Stimulated activated CD4-positive, alpha-beta T cell treated with anti-CD3 and anti-CD28 coated beads, TNF-alpha, amount 100 ng/mL, for 48 hours (primary cell): Measurements from ENCODE around the gene WBP1L.
"Not testable (repeated sequence)": the region's sequence is repeated elsewhere in the genome, so short reads cannot be mapped to it uniquely, and the experiment has no call there.

ENCODE experiments used
- DNase-seq, 3 donors: peaks; one replicate each; pipeline ENCODE4 v3.0.0-alpha.2; 2020; ENCODE audit warnings: low read depth in 3 of 3

Gene WBP1L

DNA sequence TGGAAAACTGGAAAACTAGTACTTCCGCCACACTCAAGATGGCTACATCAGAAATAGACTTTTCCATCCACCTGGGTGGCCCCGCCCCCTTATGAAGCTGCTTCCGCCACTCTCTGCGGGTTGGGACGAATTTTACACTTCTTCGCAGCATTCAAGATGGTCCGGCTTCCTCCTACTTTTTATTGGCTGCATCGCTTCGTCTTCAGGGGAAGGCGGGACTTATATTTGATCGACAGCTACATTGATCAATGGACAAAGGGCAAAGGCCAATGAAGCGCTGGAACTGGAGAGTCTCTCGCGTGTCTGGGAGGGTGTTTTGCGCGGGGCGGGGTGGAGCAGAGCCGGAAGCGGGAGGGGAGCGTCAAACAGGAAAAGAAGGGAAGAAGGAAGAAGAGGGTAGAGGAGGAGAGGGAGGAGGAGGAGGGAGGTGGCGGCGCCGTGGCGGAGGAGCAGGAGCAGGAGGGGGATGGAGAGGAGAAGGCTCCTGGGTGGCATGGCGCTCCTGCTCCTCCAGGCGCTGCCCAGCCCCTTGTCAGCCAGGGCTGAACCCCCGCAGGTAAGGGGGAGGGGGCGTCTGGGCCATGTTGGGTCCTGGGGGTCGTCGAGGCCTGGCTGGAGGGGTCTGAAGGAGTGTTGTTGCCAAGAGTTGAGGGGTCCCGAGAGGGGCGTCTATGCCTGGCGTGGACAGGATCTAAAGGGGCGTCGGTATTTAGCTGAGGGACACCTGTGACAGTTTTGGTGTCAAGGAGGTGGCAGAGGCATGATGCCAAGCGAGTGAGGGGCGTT lies at the start of gene WBP1L:
Gene WBP1L (plus strand): TSS at position 361 of the 786 bp plus-strand sequence. CDS start 106 bp downstream, at position 467.
- DNase-seq: peak; percentile 88 to 93 (median 91)

DNA sequence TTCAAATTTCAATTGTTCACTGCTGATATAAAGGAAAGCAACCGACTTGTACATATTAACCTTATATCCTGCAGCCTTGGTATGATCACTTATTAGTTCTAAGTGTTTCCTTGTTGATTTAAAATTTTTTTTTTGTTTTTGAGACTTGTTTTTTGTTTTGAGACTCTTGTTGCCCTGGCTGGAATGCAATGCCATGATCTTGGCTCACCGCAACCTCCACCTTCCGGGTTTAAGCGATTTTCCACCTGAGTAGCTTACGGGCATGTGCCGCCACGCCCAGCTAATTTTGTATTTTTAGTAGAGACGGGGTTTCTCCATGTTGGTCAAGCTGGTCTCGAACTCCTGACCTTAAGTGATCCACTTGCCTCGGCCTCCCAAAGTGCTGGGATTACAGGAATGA lies 48.3 kb upstream of the WBP1L start:
- DNase-seq: not testable (repeated sequence)

DNA sequence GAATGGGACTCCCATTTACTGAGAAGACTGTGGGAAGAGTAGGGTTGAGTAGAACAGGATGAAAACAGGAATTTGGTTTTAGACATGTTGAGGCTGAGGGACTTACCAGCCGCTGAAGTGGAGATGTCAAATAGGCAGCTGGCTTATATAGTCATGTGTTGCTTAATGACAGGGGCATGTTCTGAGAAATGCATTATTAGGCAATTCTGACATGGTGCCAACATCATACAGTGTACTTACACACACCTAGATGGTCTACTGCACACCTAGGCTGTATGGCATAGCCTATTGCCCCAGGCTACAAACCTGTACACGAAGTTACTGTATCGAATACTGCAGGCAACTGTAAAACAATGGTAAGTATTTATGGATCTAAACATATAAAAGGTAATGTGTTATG lies 47.0 kb upstream of the WBP1L start:
- DNase-seq: no peak

DNA sequence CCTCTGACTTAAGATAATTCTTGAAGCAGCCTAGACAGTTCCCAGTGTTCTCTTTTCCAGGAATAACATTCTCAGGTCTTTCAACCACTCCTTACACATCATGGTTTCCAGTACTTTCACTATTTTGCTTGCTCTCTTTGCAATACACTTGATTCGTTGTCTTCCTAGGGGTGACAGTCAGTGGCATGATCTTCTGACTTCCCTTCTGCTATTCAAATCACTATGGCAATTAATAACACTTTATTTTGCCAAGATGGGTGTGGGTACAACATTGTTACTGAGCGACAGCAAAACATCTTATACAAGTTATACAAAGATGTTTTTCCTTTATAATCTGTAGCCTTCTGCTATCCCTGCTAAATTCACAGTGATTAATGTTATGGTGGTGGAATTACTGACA lies 44.9 kb upstream of the WBP1L start:
- no peak for DNase-seq

DNA sequence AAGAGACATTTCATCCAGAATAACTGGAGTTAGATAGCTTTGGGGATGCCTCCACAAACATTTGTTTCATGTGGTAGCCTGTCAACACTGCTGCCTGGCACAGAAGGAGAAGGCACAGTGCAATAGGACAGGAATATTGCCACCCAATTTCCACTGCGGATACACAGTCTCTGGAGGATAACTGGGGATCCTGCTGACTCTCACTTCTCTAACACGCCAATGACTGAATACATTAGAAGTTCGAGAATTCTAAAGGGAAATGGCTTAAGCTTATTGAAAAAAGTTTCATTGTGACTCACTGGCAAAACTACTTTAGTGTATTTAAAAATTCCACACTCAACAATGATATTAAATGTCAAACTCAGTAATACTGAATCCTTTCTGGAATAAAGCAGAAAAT lies 42.5 kb upstream of the WBP1L start:
- no peak for DNase-seq

DNA sequence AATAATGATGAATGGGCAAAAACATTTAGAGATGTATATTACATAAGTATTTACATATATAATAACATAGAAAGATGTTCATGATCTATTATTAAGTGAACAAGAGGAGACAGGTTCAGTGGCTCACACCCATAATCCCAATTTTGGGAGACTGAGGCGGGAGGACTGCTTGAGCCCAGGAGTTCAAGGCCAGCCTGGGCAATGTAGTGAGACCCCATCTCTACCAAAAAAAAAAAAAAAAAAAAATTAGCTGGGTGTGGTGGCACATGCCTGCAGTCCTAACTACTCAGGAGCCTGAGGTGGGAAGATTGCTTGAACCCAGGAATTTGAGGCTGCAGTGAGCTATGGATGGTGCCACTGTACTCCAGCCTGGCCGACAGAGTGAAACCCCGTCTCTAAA lies 42.0 kb upstream of the WBP1L start:
- DNase-seq: no peak

DNA sequence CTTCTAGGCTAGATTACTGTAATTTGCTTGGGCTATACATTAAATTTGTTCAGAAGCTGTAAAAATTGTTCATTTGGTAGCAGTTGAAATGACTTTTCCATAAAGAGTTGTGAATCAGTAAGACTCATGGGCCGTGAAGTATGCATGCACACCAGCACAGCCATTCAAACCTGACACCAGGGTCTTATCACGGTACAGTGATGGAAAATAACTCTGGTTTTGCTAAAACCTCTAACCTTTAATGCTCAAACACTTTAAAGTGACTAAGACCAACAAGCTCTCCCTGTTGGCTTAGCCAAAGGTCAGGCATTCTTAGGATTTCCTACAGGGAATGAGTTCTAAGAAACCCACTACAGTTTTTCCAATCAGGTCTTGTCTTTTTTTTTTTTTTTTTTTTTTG lies 41.0 kb upstream of the WBP1L start:
- DNase-seq: no peak

DNA sequence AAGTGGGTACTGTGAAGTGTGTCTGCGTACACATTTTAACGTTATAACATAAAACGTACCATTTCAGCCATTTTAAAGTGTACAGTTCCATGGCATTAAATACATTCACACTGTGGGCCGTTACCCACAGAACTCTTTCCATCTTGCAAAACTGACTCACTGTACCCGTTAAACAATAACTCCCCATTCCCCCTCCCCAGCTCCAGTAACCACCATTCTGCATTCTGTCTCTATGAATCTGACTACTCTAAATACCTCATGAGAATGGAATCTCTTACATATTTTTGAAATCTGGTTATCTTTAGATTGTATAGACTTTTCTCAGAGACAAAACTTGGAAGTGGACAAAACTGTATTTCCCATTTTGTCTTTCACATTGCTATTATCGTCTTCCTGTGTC lies 38.8 kb upstream of the WBP1L start:
- DNase-seq: no peak

DNA sequence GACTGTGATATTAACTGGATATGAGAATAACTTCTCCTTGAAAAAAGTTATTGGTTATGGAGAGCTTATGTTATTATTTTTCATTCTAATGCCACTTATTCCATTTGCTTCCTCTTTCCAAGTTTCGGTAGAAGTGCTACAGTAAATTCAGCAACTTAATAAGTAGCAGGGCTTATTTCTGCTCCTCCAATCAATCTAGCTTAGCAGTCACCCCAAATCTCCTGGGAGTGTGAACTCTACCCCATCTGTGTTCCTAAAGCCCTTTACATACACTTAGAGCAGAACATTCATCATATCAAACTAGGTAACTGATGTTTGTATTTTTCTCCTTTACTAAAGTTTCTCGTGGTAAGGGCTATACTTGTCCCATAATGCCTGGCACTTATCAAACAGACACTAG lies 38.2 kb upstream of the WBP1L start:
- DNase-seq: no peak

DNA sequence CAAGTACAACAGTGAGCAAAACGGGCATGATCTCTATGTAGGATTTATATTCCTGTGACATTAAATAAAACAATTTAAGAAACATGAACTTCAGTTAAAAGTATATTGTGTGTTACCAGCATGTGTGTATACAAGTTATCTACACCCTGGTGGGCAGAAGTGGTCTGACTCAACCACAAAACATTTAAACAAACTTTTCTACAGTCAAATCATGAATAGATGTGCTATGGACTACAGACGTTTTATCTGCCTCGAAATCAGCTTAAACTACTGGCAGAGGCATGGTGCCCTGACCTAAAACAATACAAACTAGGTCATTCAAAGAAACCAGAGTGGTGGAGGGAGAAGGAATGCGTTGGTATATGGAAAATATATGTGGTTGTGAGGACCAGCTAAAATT lies 33.1 kb upstream of the WBP1L start:
- DNase-seq: no peak

DNA sequence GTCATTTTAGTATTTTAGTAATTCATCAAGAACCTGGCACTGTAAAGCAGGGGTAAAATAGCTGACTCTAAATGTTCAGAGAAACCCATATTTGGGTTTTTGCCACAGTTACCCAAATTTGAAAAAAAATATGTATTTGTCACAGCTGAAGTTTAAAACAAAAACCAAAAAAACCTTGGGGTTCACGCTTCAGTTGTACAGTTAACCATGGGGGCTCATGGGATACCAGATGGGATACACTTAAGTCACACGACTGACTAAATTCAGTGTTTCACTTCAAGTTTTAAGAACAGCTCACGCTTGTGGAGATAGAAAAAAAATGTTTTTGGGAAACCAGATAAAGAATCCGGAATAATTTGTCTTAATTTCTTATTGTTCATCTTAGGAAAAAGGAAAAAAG lies 31.7 kb upstream of the WBP1L start:
- DNase-seq: no peak

DNA sequence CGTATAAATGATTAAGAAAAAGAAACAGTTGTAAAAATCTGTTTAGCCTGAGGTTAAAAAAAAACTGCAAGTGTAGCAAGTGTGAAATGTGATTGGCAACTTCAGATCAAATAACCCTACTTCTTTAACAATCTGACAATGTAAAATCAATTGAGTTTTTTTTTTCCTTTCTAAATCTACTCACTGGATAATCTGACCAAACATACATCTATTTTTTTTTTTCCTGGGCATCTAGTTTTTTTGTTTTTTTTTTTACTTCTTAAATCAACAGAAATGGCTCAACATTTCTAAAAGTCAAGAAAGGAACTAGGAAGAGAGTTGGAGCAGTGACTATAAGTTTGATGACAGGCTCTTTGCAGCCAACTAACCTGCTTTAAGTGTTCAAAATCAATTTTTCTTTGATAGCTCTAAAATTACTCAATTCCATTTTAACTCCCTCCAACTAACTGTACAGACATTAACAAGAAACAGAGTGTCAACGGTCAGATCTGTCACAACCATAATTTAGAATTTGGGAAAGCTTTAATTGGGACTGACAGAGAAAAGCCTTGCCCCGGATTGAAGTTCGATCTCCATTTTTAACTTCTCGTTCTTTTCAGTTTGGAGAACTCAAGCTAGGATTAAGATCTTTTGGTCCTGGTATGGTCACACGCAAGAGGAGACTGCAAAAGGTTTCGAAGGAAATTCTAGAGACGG lies 30.8 kb upstream of the WBP1L start:
- DNase-seq: no peak

DNA sequence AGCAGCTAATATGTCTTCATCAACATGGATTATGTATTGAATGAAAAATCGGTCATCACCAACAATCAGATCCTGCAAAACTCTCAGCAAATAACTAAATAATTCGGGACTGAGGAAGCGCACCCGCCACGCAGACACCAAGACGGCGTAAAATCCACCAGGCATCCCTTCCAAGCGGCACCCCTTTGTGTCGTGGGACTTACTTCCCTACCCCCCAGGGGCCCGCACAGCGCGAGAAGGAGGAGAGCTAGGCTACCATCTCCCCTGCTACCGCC lies 30.3 kb upstream of the WBP1L start:
- no peak for DNase-seq

DNA sequence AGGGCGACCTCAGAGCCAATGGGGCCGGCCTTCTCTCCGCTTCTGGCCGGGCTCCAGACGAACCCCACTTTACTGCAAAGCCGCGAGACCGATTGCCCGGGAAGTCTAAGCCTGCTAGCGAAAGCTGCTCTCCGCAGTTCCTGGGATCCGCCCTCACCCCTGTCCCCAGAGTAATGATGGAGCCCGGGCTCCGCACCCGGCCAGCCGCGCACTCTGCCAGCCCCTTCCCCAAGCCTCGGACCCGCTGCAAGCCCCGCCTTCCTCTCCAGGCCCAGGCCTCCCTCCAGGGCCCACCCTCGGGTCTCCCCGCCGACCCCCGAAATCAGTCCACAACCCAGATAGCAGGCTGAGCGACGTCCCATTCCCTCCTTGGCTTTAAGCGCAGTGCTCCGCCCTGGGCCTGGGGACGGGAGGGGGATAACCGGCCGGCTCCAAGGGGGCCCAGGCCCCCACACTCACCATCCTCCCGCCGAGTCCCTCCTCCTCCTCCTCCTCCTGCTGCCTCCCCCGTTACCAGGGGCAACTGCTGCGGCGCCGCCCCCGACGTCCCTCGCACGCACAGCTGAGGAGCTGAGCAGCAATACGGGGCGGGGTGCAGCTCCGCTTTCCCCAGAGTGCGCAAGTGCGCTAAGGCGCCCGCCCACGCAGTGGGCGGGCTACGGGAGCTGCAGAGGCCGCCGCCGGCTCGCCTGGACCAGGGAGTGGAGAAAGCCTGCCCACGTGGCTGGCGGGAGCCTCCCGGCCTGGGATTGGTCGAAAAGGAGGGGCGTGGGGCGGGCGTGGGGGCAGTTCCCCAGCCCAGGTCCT lies 29.7 kb upstream of the WBP1L start, which contains the start of gene ARL3:
Gene ARL3 (minus strand): TSS at position 584 of the 807 bp plus-strand sequence. CDS start 122 bp downstream, at position 462.
- DNase-seq: peak; percentile 96 to 98 (median 97)

DNA sequence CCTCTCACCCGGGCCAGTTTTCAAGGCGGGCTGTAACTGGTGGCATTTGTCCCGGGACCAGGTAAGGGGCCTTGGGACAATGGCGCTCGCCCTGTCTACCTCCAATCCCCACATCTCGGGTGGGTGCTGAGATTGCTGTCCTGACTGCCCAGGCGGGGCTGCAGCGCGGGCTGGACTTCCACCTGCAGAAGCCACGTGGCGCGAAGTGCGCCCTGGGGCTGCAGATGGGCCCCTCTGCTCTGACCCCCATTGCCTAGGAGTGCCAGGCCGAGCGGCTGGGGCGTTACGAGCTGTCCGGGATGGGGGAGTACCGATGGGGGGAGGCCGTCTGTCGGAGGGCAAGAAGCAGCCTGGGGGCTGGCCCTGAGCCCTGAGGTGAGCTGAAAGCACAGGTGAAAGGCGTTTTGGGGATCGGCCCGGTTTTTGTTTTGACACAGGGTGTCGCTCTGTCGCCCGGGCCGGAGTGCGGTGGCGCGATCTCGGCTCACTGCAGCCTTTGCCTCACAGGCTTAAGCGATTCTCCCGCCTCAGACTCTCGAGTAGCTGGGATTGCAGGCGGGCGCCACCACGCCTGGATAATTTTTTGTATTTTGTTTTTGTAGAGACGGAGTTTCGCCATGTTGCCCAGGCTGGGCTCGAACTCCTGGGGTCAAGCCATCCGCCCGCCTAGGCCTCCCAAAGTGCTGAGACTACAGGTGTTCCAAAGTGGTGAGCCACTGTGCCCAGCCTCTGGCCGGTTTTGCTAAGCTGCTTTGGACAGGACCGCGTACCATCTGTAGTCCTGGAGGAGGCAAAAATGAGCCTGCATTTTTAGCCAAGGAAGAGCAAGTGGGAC lies 28.9 kb upstream of the WBP1L start, which contains the start of gene SFXN2:
Gene SFXN2 (plus strand): TSS at position 16 of the 835 bp plus-strand sequence. CDS start 12,001 bp downstream, outside the sequence.
- peak; percentile 18 to 42 (median 20) for DNase-seq

DNA sequence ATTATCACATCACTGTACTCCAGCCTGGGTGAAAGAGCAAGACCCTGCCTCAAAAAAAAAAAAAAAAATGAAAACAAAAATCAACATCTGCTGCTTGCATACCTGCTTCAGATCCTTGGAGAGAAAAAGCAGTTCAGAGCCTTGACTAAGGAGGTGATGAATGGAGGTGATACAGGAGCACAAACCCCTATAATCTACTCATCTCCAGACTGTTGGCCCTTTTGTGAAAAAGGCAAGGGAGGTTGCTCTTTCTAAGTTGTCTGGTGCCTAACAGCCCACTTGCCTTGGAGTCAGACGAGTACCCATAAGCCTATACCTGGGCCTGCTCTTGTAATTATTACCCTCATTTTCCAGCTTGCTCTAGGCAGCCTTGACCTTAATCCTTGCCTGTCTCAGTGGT lies 27.9 kb upstream of the WBP1L start:
- DNase-seq: no peak

DNA sequence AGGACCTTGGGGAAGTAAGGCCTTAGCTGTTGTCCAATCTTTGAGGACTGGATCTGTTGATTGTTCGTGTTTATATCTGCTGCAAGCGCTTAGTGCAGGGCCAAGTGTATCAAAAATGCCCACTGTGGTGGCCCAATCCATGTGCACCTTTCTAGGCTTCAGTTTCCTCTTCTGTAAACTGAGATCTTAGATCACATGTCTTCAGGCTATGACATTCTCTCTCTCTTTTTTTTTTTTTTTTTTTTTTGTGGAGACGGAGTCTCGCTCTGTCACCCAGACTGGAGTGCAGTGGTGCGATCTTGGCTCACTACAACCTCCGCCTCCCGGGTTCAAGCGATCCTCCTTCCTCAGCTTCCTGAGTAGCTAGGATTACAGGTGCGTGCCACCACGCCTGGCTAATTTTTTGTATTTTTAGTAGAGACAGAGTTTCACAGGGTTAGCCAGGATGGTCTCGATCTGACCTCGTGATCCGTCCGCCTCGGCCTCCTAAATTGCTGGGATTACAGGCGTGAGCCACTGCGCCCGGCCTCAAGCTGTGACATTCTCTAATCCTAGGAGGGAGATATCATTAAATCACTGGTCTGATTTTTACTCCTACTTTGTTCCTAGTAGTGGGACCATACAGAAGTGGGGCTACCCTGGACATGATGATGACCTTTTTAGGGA lies 26.7 kb upstream of the WBP1L start:
- not testable (repeated sequence) for DNase-seq

DNA sequence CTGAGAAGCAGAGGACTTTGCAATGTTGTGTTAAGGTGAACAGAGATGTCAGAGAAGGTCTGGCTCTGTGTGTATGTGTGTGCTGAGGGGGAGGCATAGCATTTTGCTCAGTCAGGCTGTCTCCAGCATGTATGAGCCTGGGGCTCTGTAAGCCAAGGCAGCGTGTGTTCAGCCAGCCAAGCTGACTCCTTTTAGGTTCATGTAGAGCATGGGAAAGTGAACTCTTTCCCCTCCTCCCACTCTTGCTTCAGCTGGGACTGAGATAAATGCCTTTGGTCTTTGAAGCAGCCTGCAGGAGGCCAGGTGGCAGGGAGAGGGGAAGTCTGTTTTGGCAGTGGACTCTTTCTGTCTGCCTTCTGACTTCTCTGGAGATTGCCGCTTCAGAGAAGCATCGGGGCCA lies 25.5 kb upstream of the WBP1L start:
- no peak for DNase-seq

DNA sequence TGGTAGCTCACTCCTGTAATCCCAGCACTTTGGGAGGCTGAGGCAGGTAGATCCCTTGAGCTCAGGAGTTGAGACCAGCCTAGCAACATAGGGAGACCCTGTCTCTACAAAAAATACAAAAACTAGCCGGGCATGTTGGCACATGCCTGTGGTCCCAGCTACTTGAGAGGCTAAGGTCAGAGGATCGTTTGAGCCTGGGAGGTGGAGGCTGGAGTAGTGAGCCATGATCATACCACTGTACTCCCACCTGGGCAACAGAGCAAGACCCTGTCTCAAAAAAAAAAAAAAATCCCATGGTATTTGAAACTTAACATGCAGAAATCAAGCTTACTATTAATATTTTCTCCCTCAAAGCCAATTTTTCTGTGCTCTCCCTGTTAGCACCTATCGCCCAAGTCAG lies 23.4 kb upstream of the WBP1L start:
- DNase-seq: no peak

DNA sequence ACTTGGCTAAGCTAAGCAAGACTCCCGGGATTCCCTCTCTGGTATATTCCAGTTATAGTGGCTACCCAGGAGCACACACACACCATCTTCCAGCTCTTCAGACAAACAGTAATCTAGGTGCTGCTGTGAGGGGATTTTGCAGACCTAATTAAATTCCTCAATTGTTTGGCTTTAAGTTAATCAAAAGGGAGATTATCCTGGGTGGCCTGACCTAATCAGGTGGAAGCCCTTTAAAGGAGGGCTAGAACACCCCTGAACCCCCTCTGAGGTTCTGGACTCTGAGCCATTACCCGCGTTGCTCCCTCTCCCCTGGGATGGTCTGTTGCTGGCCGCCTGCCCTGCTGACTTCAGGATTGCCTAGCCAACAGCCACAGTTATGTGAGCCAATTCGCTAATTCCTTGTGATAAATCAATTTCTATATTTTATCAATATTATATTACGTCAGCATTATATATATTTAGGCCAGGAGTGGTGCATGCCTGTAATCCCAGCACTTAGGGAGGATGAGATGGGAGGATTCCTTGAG lies 22.9 kb upstream of the WBP1L start:
- no peak for DNase-seq

DNA sequence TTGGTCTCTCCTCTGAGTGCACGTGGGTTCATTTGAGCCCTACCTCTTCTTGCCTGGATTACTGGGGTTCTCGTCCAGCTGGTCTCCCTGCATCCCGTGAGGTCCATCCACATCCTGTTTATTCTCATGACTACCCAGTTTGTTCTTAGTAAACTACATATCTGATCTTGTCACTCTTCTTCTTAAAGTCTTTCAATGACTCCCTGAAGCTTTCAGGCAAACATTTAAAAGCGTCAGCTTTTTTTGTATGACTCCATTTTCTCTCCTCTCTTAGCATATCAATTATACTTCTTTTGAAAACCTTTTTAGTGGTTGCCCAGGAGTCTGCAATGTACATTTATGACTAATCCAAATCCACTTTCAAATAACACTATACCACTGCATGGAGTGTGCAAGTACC lies 21.8 kb upstream of the WBP1L start:
- DNase-seq: no peak
